Fibroblast of mammary gland (primary cell): ENCODE results near the gene MAMDC2.

Experiments
- DNase-seq: peaks from one replicate; pipeline ENCODE4 v3.0.0-alpha.2; 2010; ENCODE audit warnings: low read depth
- H3K4me3 ChIP-seq: 2 replicates; pipeline ENCODE4 v1.5.1; 2011; ENCODE audit warnings: low read depth, mild to moderate bottlenecking, low read length, moderate library complexity; ENCODE audit not compliant: control insufficient read depth
- TF ChIP-seq, protein P1 (sequence below): conservative IDR thresholded peaks from 2 replicates; pipeline ENCODE4 v1.5.1; 2011; ENCODE audit warnings: low read depth, low read length, inconsistent platforms; ENCODE audit not compliant: control insufficient read depth, insufficient read depth

MAMDC2 gene

DNA sequence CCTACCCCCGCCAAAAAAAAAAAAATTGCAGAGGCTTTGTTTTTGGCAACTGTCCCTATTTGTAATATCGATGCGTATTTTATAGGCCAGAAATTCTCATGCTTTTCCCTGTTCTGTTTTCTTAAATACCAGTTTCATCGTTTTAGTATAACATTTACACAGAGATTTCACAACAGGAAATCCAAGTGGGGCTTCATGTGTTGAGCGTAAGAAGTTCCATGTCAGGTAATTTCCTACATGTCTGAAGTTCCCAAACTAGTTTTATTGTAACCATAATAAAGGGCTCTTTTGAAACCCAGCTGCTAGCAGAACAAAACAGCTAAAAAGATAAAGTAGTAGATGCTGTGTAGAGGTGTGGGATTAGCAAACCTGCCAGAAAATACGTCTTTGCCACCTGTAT, 219.3 kb downstream of the MAMDC2 start:
- H3K4me3 ChIP-seq, result no peak overlapping the region
- DNase-seq, result peak; percentile 31
- TF ChIP-seq, protein P1, sequence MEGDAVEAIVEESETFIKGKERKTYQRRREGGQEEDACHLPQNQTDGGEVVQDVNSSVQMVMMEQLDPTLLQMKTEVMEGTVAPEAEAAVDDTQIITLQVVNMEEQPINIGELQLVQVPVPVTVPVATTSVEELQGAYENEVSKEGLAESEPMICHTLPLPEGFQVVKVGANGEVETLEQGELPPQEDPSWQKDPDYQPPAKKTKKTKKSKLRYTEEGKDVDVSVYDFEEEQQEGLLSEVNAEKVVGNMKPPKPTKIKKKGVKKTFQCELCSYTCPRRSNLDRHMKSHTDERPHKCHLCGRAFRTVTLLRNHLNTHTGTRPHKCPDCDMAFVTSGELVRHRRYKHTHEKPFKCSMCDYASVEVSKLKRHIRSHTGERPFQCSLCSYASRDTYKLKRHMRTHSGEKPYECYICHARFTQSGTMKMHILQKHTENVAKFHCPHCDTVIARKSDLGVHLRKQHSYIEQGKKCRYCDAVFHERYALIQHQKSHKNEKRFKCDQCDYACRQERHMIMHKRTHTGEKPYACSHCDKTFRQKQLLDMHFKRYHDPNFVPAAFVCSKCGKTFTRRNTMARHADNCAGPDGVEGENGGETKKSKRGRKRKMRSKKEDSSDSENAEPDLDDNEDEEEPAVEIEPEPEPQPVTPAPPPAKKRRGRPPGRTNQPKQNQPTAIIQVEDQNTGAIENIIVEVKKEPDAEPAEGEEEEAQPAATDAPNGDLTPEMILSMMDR, result no peak

DNA sequence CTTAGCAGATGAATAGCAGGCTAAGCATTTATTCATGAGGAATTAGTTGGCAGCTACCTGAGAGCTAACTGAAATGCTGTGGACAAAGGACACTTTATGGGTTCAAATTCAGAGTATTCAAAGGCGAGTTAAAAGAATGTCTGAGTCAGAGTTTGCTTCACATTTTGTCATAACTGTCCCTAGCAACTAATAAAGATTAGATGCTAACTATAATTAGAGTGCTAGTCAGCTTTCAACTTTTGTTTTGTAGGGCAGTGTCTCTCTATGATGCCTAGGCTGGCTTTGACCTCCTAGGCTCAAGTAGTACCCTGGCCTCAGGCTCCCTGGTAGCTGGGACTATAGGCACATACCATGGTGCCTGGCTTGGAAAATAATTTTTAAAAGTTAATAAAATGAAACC, 219.8 kb downstream of the MAMDC2 start:
- TF ChIP-seq, protein P1, result no peak
- DNase-seq, result peak; percentile 36
- H3K4me3 ChIP-seq, result no peak overlapping the region
